Stimulated activated memory B cell treated with anti-CD40 and anti-IgM and Interleukin-4, amounts not matched to agents 10 μg/mL and 1 μg/mL and 100 μg/mL, for 72 hours (primary cell): ENCODE measurements around the gene ZNF234.
"Not testable (repeated sequence)": the region's sequence is repeated elsewhere in the genome, so short reads cannot be mapped to it uniquely, and the experiment has no call there.

Experiments
- ATAC-seq: fragments of 150-1000 bp; cut with Tn5 transposase; 2 replicates; pipeline ENCODE4 v1.10.0; 2021
- H3K27ac Mint-ChIP-seq: one replicate; pipeline ENCODE4 v1.8.0; 2022; ENCODE audit warnings: mild to moderate bottlenecking, mixed read lengths
- H3K27me3 Mint-ChIP-seq: one replicate; pipeline ENCODE4 v1.8.0; 2022; ENCODE audit warnings: mixed read lengths
- H3K36me3 Mint-ChIP-seq: one replicate; pipeline ENCODE4 v1.8.0; 2022; ENCODE audit warnings: mixed read lengths
- H3K4me1 Mint-ChIP-seq: one replicate; pipeline ENCODE4 v1.8.0; 2022; ENCODE audit warnings: mixed read lengths
- H3K4me3 Mint-ChIP-seq: one replicate; pipeline ENCODE4 v1.8.0; 2022; ENCODE audit warnings: mild to moderate bottlenecking, moderate library complexity, mixed read lengths
- H3K9me3 Mint-ChIP-seq: one replicate; pipeline ENCODE4 v1.8.0; 2022; ENCODE audit warnings: mixed read lengths

ZNF234 gene

GRCh38 chr19:44156475-44156874 is 15.1 kb downstream of the ZNF234 start:
- Mint-ChIP-seq H3K36me3 (peaks cover 60% of the 10 kb centered on the region), H3K9me3 (peaks cover 35% of the 10 kb centered on the region), H3K27me3 (no peaks in the 10 kb centered on the region), H3K4me1 (no peaks in the 10 kb centered on the region), H3K27ac (no peak overlapping the region), H3K4me3 (no peak overlapping the region)
- ATAC-seq = no peak

- Mint-ChIP-seq H3K27me3 (no peaks in the 10 kb centered on the region), H3K36me3 (peaks cover 29% of the 10 kb centered on the region), H3K4me3 (no peak overlapping the region), H3K9me3 (peaks cover 9% of the 10 kb centered on the region), H3K4me1 (peaks cover 27% of the 10 kb centered on the region), H3K27ac (no peak overlapping the region)
- ATAC-seq = no peak
These were observed 22.4 kb downstream of the ZNF234 start for GRCh38 chr19:44163789-44164188.

DNA sequence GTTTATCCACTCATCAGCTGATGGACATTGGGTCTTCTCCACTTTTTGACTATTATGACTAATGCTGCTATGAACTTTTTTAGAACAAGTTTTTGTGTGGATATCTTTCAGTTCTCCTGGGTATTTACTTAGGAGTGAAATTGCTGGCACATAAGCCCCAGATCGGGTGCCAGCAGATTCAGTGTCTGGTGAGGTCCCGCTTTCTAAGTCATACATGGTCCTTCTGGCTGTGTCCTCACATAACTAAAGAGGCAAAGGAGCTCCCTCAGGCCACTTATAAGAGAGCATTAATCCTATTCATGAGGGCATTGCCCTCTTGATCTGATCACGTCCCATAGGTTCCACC is 22.9 kb downstream of the ZNF234 start:
- Mint-ChIP-seq H3K27me3 (no peaks in the 10 kb centered on the region), H3K9me3 (peaks cover 9% of the 10 kb centered on the region), H3K4me1 (peaks cover 27% of the 10 kb centered on the region), H3K27ac (peak overlapping the region; percentile 94), H3K36me3 (peaks cover 35% of the 10 kb centered on the region), H3K4me3 (peak overlapping the region; percentile 100)
- ATAC-seq = no peak

- peaks cover 40% of the 10 kb centered on the region for H3K36me3 Mint-ChIP-seq
- peak; percentile 97 for ATAC-seq
- no peaks in the 10 kb centered on the region for H3K27me3 Mint-ChIP-seq
- peaks cover 27% of the 10 kb centered on the region for H3K4me1 Mint-ChIP-seq
- H3K27ac Mint-ChIP-seq = peak within 1 kb of the TSS; percentile 94
- H3K9me3 Mint-ChIP-seq = peaks cover 6% of the 10 kb centered on the region
- H3K4me3 Mint-ChIP-seq = peak within 1 kb of the TSS; percentile 100
These were observed 23.5 kb downstream of the ZNF234 start, which contains the start of gene ZNF226 for GRCh38 chr19:44164673-44165512. Gene ZNF226, plus strand, starts transcription at chr19:44165100. Its CDS starts 4,981 bp downstream, at chr19:44170081.

- Mint-ChIP-seq H3K4me1 (peaks cover 14% of the 10 kb centered on the region), H3K9me3 (peaks cover 14% of the 10 kb centered on the region), H3K36me3 (peaks cover 83% of the 10 kb centered on the region)
- H3K27ac Mint-ChIP-seq, H3K4me3 Mint-ChIP-seq, ATAC-seq, H3K27me3 Mint-ChIP-seq: not testable (repeated sequence)
These were observed 29.3 kb downstream of the ZNF234 start for GRCh38 chr19:44170660-44171059.

DNA sequence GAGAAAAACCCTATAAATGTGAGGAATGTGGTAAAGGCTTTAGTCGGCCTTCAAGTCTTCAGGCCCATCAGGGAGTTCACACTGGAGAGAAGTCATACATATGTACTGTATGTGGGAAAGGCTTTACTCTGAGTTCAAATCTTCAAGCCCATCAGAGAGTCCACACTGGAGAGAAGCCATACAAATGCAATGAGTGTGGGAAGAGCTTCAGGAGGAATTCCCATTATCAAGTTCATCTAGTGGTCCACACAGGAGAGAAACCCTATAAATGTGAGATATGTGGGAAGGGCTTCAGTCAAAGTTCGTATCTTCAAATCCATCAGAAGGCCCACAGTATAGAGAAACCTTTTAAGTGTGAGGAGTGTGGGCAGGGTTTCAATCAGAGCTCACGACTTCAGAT is 35.2 kb downstream of the ZNF234 start:
- H3K27ac Mint-ChIP-seq = no peak overlapping the region
- H3K27me3 Mint-ChIP-seq = no peaks in the 10 kb centered on the region
- ATAC-seq = no peak
- H3K9me3 Mint-ChIP-seq = peaks cover 31% of the 10 kb centered on the region
- H3K36me3 Mint-ChIP-seq = peaks cover 65% of the 10 kb centered on the region
- no peak overlapping the region for H3K4me3 Mint-ChIP-seq
- H3K4me1 Mint-ChIP-seq = no peaks in the 10 kb centered on the region

DNA sequence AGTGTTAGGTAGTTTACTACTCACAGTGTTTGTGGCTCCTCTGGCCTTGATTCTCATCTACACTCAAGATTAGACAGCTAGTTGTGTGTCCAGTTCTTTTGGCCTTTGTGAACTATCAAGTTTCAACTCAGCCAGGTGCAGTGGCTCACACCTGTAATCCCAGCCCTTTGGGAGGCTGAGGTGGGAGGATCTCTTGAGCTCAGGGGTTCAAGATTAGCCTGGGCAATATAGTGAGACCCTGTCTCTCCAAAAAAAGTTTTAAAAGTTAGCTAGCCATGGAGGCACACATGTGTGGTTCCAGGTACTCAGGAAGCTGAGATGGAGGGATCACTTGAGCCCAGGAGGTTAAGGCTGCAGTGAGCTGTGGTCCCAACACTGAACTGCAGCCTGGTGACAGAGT is 39.6 kb downstream of the ZNF234 start:
- H3K27me3 Mint-ChIP-seq = no peaks in the 10 kb centered on the region
- peaks cover 28% of the 10 kb centered on the region for H3K9me3 Mint-ChIP-seq
- no peak for ATAC-seq
- H3K4me3 Mint-ChIP-seq = no peak overlapping the region
- peaks cover 21% of the 10 kb centered on the region for H3K36me3 Mint-ChIP-seq
- no peaks in the 10 kb centered on the region for H3K4me1 Mint-ChIP-seq
- no peak overlapping the region for H3K27ac Mint-ChIP-seq

- H3K4me3 Mint-ChIP-seq = no peak overlapping the region
- no peaks in the 10 kb centered on the region for H3K4me1 Mint-ChIP-seq
- peaks cover 9% of the 10 kb centered on the region for H3K36me3 Mint-ChIP-seq
- ATAC-seq = no peak
- no peak overlapping the region for H3K27ac Mint-ChIP-seq
- H3K27me3 Mint-ChIP-seq = peaks cover under 1% of the 10 kb centered on the region
- H3K9me3 Mint-ChIP-seq = peaks cover 16% of the 10 kb centered on the region
These were observed 40.8 kb downstream of the ZNF234 start for GRCh38 chr19:44182145-44182544.

DNA sequence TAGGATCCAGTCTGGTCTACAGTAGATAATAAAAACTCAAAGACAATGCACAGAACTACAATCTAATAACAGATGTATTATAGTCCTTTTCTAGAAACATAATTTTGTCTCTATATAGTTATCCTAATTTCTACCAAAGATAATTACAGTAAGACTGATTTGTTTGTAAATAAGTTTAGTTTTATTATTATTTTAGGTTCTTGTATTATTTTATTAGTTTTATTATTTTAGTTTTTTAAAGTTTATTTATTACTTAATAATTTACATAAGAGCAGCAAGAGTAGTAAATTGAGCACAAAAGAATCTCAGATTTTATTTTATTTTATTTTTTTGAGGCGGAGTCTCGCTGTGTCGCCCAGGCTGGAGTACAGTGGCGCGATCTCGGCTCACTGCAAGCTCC is 48.7 kb downstream of the ZNF234 start:
- H3K36me3 Mint-ChIP-seq = peaks cover 31% of the 10 kb centered on the region
- H3K27ac Mint-ChIP-seq = no peak overlapping the region
- H3K4me3 Mint-ChIP-seq = no peak overlapping the region
- H3K27me3 Mint-ChIP-seq = peaks cover 19% of the 10 kb centered on the region
- ATAC-seq = no peak
- H3K4me1 Mint-ChIP-seq = no peaks in the 10 kb centered on the region
- H3K9me3 Mint-ChIP-seq = peaks cover 19% of the 10 kb centered on the region

GRCh38 chr19:44192127-44192526 is 50.8 kb downstream of the ZNF234 start:
- Mint-ChIP-seq H3K4me3 (no peak overlapping the region), H3K4me1 (no peaks in the 10 kb centered on the region), H3K27ac (no peak overlapping the region), H3K36me3 (peaks cover 37% of the 10 kb centered on the region), H3K9me3 (peaks cover 25% of the 10 kb centered on the region), H3K27me3 (peaks cover 19% of the 10 kb centered on the region)
- no peak for ATAC-seq

- H3K4me1 Mint-ChIP-seq = no peaks in the 10 kb centered on the region
- peaks cover 23% of the 10 kb centered on the region for H3K36me3 Mint-ChIP-seq
- peaks cover 7% of the 10 kb centered on the region for H3K27me3 Mint-ChIP-seq
- ATAC-seq = no peak
- H3K9me3 Mint-ChIP-seq = peaks cover 19% of the 10 kb centered on the region
- no peak overlapping the region for H3K4me3 Mint-ChIP-seq
- H3K27ac Mint-ChIP-seq = no peak overlapping the region
These were observed 55.4 kb downstream of the ZNF234 start for GRCh38 chr19:44196772-44197171.

DNA sequence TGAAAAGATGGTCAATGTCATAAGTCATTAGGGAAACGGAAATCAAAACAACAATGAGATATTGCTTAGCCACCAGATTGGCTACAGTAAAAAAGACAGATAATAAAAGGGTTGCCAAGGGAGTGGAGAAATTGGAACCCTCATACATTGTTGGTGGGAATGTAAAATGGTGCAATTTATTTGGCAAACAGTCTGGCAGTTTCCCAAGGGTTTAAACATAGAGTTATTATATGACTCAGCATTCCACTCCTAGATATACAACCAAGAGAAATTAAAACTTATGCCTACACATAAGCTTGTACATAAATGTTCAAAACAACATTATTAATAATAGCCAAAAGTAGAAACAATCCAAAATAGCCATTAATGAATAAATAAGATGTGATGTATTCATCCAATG is 61.1 kb downstream of the ZNF234 start:
- no peak overlapping the region for H3K27ac Mint-ChIP-seq
- no peak for ATAC-seq
- peaks cover 10% of the 10 kb centered on the region for H3K27me3 Mint-ChIP-seq
- peaks cover 20% of the 10 kb centered on the region for H3K9me3 Mint-ChIP-seq
- peaks cover 28% of the 10 kb centered on the region for H3K36me3 Mint-ChIP-seq
- no peak overlapping the region for H3K4me3 Mint-ChIP-seq
- H3K4me1 Mint-ChIP-seq = peaks cover 7% of the 10 kb centered on the region

DNA sequence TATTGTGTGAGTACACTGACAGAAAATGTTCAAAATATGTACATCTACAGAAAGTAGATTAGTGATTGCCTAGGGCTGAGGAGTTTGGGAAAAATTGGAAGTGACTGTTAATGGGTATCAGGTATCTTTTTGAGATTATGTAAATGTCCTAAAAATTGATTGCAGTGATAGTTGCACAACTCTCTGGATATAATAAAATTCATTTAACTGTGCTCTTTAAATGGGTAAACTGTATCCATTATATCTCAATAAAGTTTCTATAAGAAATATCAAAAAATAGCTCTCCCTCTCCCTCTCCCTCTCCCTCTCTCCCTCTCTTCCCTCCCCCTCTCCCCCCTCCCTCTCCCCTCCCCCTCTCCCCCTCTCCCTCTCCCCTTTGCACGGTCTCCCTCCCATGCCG is 61.6 kb downstream of the ZNF234 start:
- Mint-ChIP-seq H3K36me3 (peaks cover 28% of the 10 kb centered on the region), H3K27ac (no peak overlapping the region), H3K4me3 (no peak overlapping the region), H3K27me3 (peaks cover 10% of the 10 kb centered on the region), H3K4me1 (peaks cover 11% of the 10 kb centered on the region), H3K9me3 (peaks cover 20% of the 10 kb centered on the region)
- no peak for ATAC-seq

DNA sequence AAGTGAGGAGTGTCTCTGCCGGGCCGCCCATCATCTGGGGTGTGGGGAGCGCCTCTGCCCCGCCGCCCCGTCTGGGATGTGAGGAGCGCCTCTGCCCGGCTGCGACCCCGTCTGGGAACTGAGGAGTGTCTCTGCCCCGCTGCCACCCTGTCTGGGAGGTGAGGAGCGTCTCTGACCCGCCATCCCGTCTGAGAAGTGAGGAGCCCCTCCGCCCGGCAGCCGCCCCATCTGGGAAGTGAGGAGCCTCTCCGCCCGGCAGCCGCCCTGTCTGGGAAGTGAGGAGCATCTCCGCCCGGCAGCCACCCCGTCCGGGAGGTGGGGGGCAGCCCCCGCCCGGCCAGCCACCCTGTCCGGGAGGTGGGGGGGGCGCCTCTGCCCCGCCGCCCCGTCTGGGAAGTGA is 62.5 kb downstream of the ZNF234 start:
- H3K9me3 Mint-ChIP-seq = peaks cover 20% of the 10 kb centered on the region
- H3K27me3 Mint-ChIP-seq = peaks cover 10% of the 10 kb centered on the region
- not testable (repeated sequence) for H3K27ac Mint-ChIP-seq, ATAC-seq, H3K4me3 Mint-ChIP-seq
- peaks cover 11% of the 10 kb centered on the region for H3K4me1 Mint-ChIP-seq
- peaks cover 26% of the 10 kb centered on the region for H3K36me3 Mint-ChIP-seq

DNA sequence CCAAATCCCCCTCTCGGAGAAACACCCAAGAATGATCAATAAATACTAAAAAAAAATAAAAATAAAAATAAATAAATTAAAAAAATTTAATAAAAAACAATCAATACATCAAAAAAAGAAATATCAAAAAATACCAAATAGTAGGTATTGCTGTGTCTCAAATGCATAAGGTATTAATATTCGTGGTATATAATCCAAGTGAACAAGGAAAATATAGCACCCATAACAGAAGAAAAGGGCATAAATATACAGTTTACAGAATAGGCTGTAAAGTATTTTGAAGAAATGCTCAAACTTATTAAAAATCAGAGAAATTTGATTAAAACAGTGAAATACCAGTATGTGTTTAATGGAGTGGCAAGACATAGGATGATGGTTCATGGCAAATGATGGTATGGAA is 63.4 kb downstream of the ZNF234 start:
- Mint-ChIP-seq H3K9me3 (peaks cover 20% of the 10 kb centered on the region), H3K36me3 (peaks cover 18% of the 10 kb centered on the region), H3K27ac (no peak overlapping the region), H3K4me3 (no peak overlapping the region), H3K4me1 (peaks cover 11% of the 10 kb centered on the region), H3K27me3 (peaks cover 10% of the 10 kb centered on the region)
- ATAC-seq = no peak

GRCh38 chr19:44207126-44207803 is 65.9 kb downstream of the ZNF234 start:
- Mint-ChIP-seq H3K9me3 (peaks cover 16% of the 10 kb centered on the region), H3K27ac (peak overlapping the region; percentile 92), H3K4me3 (peak overlapping the region; percentile 93), H3K27me3 (peaks cover 10% of the 10 kb centered on the region), H3K36me3 (peaks cover 15% of the 10 kb centered on the region), H3K4me1 (peaks cover 11% of the 10 kb centered on the region)
- ATAC-seq = peak; percentile 94
